NCI-H146 treated with DMSO at 0.1 percent for 48 hours (cell line): ENCODE data around the gene ASAH2.
"Not testable (repeated sequence)": the region's sequence is repeated elsewhere in the genome, so short reads cannot be mapped to it uniquely, and the experiment has no call there.

ENCODE experiments used
- DNase-seq: peaks from one replicate; lab custom pipeline; 2025; ENCODE audit not compliant: unreplicated experiment; lab: John Stamatoyannopoulos, UW

ASAH2 gene

GRCh38 chr10:50251394-50251793, at the start of gene ASAH2:
TSS of gene ASAH2 (minus strand) at chr10:50251516. CDS start at chr10:50248610, 2,906 bp downstream.
- DNase-seq, result no peak

- DNase-seq, result no peak
Observed at GRCh38 chr10:50299948-50300669, 48.8 kb upstream of the ASAH2 start.

- no peak for DNase-seq
Observed at GRCh38 chr10:50295367-50295766, 44.1 kb upstream of the ASAH2 start.

GRCh38 chr10:50294582-50294981, 43.3 kb upstream of the ASAH2 start:
- DNase-seq, result no peak

- no peak for DNase-seq
Observed at GRCh38 chr10:50293513-50294313, 42.4 kb upstream of the ASAH2 start.

DNA sequence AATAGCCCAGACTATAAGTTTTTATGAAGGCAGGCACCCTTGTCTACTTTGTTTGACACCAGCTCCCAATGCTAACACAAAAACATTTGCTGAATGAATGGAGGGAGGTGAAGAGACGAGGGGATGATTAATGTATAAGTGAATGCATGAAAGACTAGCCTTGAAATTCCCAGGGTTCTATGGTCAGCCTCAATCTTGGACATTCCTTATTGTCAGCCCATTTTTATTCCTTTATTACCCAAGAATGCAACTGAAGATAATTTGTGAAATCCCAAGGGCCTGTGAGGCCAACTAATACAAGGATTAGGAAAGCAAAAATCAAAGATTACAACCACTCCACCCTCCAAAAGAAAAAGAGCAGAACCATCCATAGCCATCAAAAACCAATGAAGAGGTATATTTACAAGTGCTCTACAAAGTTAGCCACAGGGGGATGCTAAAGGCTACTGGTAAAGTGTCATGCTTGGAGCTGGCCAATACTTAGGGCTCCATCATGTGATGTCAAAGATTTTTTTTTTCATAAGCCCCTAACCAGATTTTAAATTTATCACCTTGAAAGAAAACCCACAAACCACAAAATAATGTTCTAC, 40.0 kb upstream of the ASAH2 start:
- no peak for DNase-seq

GRCh38 chr10:50289196-50289595, 37.9 kb upstream of the ASAH2 start:
- DNase-seq, result no peak

DNA sequence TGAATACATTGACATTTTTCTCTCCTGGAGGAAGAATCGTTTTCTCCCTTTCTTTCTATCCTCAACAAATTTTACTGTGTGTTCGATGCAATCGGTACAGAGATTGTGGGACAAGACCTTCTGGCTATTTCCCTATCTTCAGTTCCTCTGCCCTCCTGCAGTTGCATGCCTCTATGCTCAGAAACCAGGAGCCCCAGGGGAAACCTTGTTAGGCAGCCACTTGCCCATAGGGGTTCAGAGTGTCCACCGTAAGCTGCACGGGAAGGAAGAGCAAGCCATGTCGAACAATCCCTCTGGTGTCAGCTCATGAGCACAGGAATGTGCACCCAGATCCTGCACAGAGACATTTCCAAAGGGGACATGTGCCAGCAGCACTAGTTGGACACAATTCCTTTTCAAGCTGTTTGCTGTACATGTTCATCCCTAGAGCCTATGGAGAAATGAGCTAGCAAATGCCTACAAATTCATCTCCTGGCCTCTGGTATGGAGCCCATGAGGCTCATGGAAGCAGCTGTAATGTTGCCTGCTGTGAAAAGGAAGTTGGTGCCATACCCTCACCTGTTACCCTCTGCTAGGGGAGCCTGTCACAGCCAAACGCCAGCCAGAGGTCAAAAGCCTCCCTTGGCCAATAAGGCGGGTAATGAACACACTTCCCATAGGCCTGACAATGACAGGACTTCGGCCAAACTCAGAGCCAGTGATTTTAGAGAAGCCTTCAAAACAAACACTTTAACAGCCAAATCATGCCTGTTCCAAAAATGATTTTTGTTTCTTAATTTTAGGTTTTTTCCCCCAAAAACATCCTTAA, 35.9 kb upstream of the ASAH2 start:
- no peak for DNase-seq

DNA sequence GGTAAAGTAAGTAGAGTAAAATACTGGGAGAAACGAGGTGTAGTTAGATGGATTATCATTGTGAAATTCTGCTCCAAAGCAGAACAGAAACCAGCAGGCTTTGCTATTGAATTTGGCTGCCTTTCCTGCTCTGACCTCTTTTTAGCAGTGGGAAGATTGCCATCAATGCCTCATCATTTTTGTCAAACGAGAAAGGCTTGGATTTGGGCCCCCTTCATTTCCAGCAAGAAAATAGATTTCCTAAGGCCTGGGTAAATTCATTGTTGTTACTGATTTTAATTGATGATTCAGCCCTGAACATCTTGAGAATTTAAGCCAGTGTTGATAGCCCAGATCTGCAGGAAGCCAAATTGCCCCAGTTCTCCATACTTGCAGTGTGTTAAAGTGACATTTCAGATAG, 35.2 kb upstream of the ASAH2 start:
- no peak for DNase-seq

GRCh38 chr10:50281967-50282522, 30.7 kb upstream of the ASAH2 start:
- no peak for DNase-seq

DNA sequence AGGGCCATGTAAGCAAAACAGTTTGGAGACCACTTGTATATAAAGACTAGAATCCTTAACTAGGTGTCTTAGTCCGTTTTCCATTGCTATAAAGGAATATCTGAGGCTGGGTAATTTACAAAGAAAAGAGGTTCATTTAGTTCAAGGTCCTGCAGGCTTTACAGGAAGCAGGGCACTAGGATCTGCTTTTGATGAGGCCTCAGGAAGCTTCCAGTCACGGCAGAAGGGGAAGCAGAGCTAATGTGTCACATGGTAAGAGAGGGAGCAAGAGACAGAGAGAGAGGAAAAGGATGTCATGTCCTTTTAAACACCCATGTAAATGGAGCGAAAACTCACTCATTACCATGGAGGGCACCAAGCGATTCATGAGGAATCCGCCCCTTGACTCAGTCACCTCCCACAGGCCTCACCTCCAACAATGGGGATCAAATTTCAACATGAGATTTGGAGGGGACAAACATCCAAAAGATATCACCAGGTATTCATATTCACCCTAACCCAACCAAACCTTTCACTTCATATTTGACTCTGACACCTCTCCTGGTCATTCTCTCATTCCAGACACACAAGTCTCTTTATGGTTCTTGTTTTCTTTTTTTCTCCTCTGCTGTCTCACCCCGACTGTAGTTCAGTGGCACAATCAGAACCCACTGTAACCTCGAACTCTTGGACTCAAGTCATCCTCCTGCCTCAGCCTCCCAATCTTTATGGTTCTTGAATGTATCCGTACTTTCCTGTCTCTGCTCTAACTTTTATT, 30.1 kb upstream of the ASAH2 start:
- DNase-seq, result no peak

DNA sequence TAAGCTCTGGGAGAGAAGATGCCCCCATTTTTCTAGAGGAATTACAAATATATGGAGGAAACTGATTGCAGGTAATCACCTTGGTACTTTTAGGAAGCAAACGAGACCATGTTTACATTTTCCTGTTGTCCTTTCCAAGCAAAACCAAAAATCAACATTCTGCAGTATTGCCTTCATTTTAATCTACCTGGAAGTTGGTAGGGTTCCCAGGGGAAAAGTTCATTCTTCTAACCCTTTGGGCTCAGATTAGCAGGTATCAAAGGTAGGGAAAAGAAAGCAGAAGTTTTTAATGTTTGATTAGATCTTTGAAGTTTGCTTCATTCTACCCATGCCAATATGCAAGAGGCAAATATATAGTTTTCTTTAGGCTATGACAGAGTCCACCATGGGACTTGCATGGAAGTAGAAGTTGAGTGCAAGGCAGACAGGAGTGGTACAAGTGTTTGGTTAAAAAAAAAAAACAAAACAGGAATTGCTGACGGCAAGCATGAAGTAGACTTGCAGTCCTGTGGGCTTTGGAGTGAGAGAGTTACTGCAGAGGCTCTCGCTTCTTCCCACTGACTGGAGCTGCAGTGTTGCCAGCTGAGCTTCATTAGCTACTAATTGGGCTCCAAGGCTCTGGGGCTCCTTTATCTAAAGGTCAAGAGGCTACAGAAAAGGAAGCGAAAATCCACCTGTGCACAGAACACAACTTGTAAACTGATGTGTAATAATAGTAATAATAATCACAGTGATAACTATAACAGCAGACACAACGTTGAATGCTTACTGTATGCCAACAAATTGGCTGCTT, 28.9 kb upstream of the ASAH2 start:
- DNase-seq, result no peak

DNA sequence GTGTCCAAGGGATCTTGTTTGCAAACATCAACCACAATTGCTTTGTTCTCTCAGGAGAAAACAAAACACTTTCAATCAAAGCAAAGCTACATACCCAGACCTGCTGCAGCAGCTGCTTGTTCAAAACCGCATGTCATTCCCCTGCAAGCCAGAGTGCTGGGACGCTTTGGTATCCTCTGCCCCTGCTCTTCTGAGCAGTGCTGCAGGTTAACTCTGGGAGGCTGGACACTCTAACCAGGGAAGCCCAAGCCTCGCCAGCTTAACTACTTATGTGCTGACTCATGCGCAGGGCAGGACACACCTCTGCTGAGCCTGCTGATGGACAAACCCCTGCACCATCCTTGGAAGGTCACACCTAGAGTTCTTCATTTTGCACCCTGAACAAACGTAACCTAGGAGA, 28.2 kb upstream of the ASAH2 start:
- DNase-seq, result no peak

DNA sequence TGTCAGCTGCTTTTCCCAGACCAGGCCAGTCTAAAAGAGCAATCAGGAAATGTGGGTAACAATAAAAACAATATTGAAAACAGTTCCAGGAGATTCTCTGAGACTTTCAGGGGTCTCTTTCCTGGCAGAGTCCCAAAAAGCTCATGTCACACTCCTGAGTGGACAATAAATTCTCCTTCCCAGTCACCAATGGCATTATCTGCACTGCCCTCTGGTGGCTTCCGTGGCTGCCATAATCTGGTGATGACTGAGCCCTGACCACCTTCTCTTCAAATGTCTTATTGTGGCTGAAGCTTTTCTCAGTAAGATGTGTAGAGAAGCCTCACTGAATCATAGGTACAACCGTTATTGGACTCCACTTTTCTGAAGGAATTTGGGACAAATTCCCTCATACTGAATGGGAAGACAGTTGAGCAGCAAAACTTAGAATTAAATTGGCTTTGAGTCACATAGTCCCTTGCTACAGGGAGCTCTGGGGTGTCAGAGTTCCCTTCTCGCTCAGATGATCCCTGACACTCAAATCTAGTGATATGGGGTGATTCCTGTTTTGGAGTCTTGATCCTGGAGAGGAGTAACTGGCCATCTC, 24.4 kb upstream of the ASAH2 start:
- DNase-seq, result no peak

- DNase-seq, result no peak
Observed at GRCh38 chr10:50272531-50272930, 21.2 kb upstream of the ASAH2 start.

DNA sequence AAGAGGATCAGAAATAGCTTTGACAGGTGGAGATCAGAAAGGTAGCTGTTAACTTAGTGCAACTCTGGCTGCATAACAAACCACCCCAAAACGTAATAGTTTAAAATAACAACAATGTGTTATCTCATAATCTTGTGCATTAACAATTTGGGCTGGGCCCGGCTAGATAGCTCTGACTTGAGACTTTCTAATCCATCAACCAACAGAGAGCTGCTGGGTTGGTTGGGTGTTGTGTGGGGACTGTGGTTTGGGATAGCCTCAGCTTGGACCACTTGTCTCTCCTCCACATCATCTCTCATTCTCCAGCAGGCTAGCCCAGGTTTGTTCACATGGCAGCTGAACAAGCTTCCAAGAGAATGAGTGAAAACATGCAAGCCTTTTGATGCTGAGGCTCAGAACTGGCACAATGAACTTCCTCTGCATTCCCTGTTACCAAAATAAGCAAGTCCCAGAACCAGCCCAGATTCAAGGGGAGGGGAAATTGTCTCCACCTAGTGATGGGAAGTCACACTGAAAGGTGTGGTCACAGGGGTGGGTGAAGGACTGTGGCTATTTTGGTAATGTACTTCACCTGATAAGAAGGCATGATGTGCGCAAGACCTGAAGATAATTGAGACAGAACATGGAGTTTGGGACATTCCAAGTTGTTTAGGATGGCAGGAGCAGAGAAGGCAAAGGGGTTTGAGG, 20.4 kb upstream of the ASAH2 start:
- DNase-seq, result no peak

- DNase-seq, result not testable (repeated sequence)
Observed at GRCh38 chr10:50267877-50268276, 16.6 kb upstream of the ASAH2 start.

- not testable (repeated sequence) for DNase-seq
Observed at GRCh38 chr10:50262625-50263024, 11.3 kb upstream of the ASAH2 start.
